Thyroid gland (tissue), 4 donors: ENCODE data around the gene ARFGAP2. TPM values are rescaled to one million over a fixed set of nuclear protein-coding genes. Genes with fewer than 3 reads are reported as not detected.

Source experiments
- DNase-seq, 2 donors: peaks; one replicate each; pipeline ENCODE4 v3.0.0-alpha.2; 2019
- H3K27ac ChIP-seq, 3 donors: fragments of 200-600 bp; sonication (generic); 1 replicate in 2 of 3; 2 replicates in 1 of 3; pipeline ENCODE4 v1.5.1; 2016 to 2019; ENCODE audit warnings: mild to moderate bottlenecking in 1 of 3, moderate library complexity in 1 of 3
- H3K27me3 ChIP-seq: fragments of 200-600 bp; sonication (generic); one replicate; pipeline ENCODE4 v1.5.1; 2019
- H3K36me3 ChIP-seq, 2 donors: fragments of 200-600 bp; sonication (generic); one replicate each; pipeline ENCODE4 v1.5.1; 2016 to 2019
- H3K4me1 ChIP-seq, 2 donors: fragments of 200-600 bp; sonication (generic); one replicate each; pipeline ENCODE4 v1.5.1; 2017 to 2019
- H3K4me3 ChIP-seq, 3 donors: fragments of 200-600 bp; sonication (generic); replicated peaks in 1 of 3; 1 replicate in 2 of 3; 2 replicates in 1 of 3; pipeline ENCODE4 v1.5.1; 2016; ENCODE audit warnings: mild to moderate bottlenecking in 1 of 3
- H3K9me3 ChIP-seq: fragments of 200-600 bp; sonication (generic); one replicate; pipeline ENCODE4 v1.5.1; 2017
- POLR2A ChIP-seq, 2 donors: fragments of 450-650 bp; IDR thresholded peaks; one replicate each; pipeline ENCODE4 v1.6.1; 2017; ENCODE audit warnings: antibody characterized with exemption in 2 of 2, mild to moderate bottlenecking in 2 of 2, moderate library complexity in 1 of 2
- WGBS, 2 donors: methylation state at CpG; one replicate each; pipeline ENCODE4 v1.1.5; 2017; 5-methylcytosine and 5-hydroxymethylcytosine counted together
- intact Hi-C: fragments of 100-400 bp; cut with DNase I; formaldehyde crosslinking; loops from one replicate; pipeline ENCODE4 v1.15.1; 2023
- total RNA-seq, 4 donors: library from RNA; depleted of rRNA; stranded (reverse); fragments of >200 nt; gene quantifications; one replicate each; pipeline ENCODE4 v1.2.3, GENCODE V29; 2016
- TF ChIP-seq, protein P1 (sequence below), 6 experiments: fragments of 200-600 bp in 3 of 6; fragments of 450-650 bp in 3 of 6; sonication (generic) in 3 of 6; IDR thresholded peaks; one replicate each; pipeline ENCODE4 v1.5.1; 2016 to 2019; ENCODE audit warnings: antibody characterized with exemption in 6 of 6, mild to moderate bottlenecking in 2 of 6, inconsistent platforms in 1 of 6, moderate library complexity in 1 of 6

Gene ARFGAP2
- total RNA-seq, 4 donors from 2014 or later: 145 to 194 (median 160) TPM

DNA sequence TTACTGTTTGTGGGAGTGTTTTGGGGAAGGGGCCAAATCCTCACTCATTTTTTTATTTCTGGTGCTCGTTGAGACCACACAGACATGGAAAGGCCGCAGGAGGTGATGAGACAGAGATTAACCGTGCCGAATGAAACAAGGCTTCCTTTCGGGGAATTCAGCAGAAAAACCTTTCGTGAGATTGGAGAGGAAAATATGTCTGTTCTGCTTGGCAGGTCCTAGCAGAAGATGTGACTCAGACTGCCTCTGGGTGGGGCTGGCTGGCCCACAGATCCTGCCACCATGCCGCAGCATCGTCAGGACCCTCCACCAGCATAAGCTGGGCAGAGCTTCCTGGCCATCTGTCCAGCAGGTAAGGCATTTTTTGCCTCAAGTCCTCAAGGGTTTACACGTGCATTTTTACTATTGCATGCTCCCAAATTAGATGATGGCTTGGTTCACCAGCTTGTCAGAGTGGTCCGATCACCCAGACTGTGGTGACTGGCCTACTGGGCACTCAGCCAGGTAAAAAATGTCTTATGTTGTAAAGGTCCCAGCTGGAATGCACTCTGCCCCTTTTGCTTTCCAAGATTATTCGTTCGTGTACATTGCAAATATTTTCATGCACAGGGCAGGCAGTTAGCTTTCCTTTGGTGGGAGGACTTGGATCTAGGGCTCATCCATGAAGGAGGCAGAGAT is 39.6 kb upstream of the ARFGAP2 start:
- H3K4me1 ChIP-seq: peaks cover 17 to 18% of the 10 kb centered on the region in 2 donors
- intact Hi-C loops: no loop called here
- peak overlapping the region; percentile 57 to 93 (median 81) for H3K27ac ChIP-seq
- DNase-seq: peak; percentile 67 to 76
- no peaks in the 10 kb centered on the region for H3K27me3 ChIP-seq
- H3K36me3 ChIP-seq: no peaks in the 10 kb centered on the region
- peak overlapping the region in 1 of 3 donors; percentile 52 for H3K4me3 ChIP-seq
- WGBS, 2 donors: 17 to 18% methylated on average over 12 of the region's 12 CpGs
- H3K9me3 ChIP-seq: no peaks in the 10 kb centered on the region
- TF ChIP-seq, protein P1, sequence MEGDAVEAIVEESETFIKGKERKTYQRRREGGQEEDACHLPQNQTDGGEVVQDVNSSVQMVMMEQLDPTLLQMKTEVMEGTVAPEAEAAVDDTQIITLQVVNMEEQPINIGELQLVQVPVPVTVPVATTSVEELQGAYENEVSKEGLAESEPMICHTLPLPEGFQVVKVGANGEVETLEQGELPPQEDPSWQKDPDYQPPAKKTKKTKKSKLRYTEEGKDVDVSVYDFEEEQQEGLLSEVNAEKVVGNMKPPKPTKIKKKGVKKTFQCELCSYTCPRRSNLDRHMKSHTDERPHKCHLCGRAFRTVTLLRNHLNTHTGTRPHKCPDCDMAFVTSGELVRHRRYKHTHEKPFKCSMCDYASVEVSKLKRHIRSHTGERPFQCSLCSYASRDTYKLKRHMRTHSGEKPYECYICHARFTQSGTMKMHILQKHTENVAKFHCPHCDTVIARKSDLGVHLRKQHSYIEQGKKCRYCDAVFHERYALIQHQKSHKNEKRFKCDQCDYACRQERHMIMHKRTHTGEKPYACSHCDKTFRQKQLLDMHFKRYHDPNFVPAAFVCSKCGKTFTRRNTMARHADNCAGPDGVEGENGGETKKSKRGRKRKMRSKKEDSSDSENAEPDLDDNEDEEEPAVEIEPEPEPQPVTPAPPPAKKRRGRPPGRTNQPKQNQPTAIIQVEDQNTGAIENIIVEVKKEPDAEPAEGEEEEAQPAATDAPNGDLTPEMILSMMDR (IDR thresholded peaks at IDR 0.05): no peak
- no peak for TF ChIP-seq POLR2A (IDR thresholded peaks at IDR 0.05)

- no peaks in the 10 kb centered on the region for H3K36me3 ChIP-seq
- no peak for DNase-seq
- H3K27ac ChIP-seq: peak overlapping the region; percentile 72 to 93 (median 81)
- TF ChIP-seq, protein P1 (IDR thresholded peaks at IDR 0.05): no peak
- TF ChIP-seq POLR2A (IDR thresholded peaks at IDR 0.05): no peak
- H3K4me1 ChIP-seq: peaks cover 17 to 18% of the 10 kb centered on the region in 2 donors
- intact Hi-C loops: no loop called here
- no peaks in the 10 kb centered on the region for H3K27me3 ChIP-seq
- WGBS, 2 donors: 21 to 25% methylated on average over 14 to 15 of the region's 15 CpGs
- no peaks in the 10 kb centered on the region for H3K9me3 ChIP-seq
- H3K4me3 ChIP-seq: peak overlapping the region in 2 of 3 donors; percentile 1 to 52
Measured at GRCh38 chr11:47215366-47215910, 38.8 kb upstream of the ARFGAP2 start.

- DNase-seq: peak; percentile 96
- Histone ChIP-seq H3K9me3 (no peaks in the 10 kb centered on the region), H3K27ac (peak overlapping the region; percentile 84 to 97 (median 93)), H3K36me3 (no peaks in the 10 kb centered on the region), H3K27me3 (no peaks in the 10 kb centered on the region), H3K4me3 (peak overlapping the region; percentile 8 to 81 (median 52)), H3K4me1 (peaks cover 17 to 18% of the 10 kb centered on the region in 2 donors)
- intact Hi-C loops: loop anchor here (5.0 kb wide), 1 partner anchor 37 kb away; the partner anchor contains the start of gene ARFGAP2
- TF ChIP-seq POLR2A (IDR thresholded peaks at IDR 0.05): peak in 1 of 2 donors; percentile 69
- TF ChIP-seq, protein P1 (IDR thresholded peaks at IDR 0.05): no peak
- WGBS, 2 donors: 5 to 7% methylated on average over 18 to 20 of the region's 20 CpGs
Measured at GRCh38 chr11:47213950-47214565, 37.4 kb upstream of the ARFGAP2 start.

GRCh38 chr11:47212938-47213337 is 36.3 kb upstream of the ARFGAP2 start:
- peaks cover 17 to 18% of the 10 kb centered on the region in 2 donors for H3K4me1 ChIP-seq
- H3K4me3 ChIP-seq: no peak overlapping the region
- no peaks in the 10 kb centered on the region for H3K36me3 ChIP-seq
- WGBS, 2 donors: 81 to 92% methylated on average over 12 of the region's 12 CpGs
- DNase-seq: no peak
- TF ChIP-seq, protein P1 (IDR thresholded peaks at IDR 0.05): no peak
- TF ChIP-seq POLR2A (IDR thresholded peaks at IDR 0.05): no peak
- H3K9me3 ChIP-seq: no peaks in the 10 kb centered on the region
- H3K27ac ChIP-seq: no peak overlapping the region
- intact Hi-C loops: loop anchor here (5.0 kb wide), 1 partner anchor 36 kb away; the partner anchor contains the start of gene ARFGAP2
- no peaks in the 10 kb centered on the region for H3K27me3 ChIP-seq
